AG09309 (cell line): Measurements from ENCODE around the gene SF3A2.

ENCODE experiments used
- DNase-seq: peaks from one replicate; pipeline ENCODE4 v3.0.0-alpha.2; 2010; ENCODE audit warnings: low read depth
- H3K4me3 ChIP-seq: 2 replicates; pipeline ENCODE4 v1.5.1; 2011; ENCODE audit warnings: mild to moderate bottlenecking, low read depth, low read length, moderate library complexity; ENCODE audit not compliant: control insufficient read depth
- TF ChIP-seq, protein P1 (sequence below): IDR thresholded peaks from 2 replicates; pipeline ENCODE4 v1.5.1; 2011; ENCODE audit warnings: mild to moderate bottlenecking, low read depth, low read length, inconsistent platforms; ENCODE audit not compliant: insufficient read depth, control insufficient read depth; ENCODE audit errors: missing control alignments

SF3A2 gene

DNA sequence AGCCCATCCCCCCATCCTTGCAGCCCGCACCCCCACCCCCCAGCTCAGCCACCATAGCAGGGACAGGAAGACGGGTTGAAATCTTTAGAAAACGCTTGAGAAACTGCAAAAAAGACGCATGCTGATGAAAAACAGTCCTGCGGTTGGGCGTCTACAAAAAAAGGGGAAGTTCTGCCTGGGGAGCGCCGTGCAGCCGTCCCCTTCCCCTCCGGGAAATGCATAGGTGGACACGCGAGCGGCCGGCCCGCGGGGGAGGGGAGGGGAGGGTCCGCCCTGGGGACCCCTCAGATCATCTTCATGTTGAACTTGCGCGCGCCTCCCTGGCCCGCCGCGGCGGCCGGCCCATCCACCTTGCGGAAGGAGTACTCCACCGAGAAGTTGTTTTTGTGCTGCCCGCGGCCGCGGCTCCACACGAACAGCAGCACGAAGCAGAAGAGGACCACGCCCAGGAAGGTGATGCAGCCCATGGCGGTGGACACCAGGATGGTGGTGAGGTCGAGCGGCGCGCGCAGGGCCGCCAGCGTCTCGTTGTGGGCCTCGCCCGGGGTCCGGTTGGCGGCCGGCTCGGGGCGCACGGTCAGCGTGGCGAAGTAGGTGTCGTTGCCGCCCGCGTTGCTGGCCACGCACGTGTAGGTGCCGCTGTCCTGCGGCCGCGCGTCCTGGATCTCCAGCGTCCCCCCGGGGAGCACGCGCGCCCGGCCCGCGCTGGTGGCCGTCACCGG, 53.3 kb downstream of the SF3A2 start:
- H3K4me3 ChIP-seq: peak overlapping the region; percentile 28
- TF ChIP-seq, protein P1, sequence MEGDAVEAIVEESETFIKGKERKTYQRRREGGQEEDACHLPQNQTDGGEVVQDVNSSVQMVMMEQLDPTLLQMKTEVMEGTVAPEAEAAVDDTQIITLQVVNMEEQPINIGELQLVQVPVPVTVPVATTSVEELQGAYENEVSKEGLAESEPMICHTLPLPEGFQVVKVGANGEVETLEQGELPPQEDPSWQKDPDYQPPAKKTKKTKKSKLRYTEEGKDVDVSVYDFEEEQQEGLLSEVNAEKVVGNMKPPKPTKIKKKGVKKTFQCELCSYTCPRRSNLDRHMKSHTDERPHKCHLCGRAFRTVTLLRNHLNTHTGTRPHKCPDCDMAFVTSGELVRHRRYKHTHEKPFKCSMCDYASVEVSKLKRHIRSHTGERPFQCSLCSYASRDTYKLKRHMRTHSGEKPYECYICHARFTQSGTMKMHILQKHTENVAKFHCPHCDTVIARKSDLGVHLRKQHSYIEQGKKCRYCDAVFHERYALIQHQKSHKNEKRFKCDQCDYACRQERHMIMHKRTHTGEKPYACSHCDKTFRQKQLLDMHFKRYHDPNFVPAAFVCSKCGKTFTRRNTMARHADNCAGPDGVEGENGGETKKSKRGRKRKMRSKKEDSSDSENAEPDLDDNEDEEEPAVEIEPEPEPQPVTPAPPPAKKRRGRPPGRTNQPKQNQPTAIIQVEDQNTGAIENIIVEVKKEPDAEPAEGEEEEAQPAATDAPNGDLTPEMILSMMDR: no peak
- no peak for DNase-seq

DNA sequence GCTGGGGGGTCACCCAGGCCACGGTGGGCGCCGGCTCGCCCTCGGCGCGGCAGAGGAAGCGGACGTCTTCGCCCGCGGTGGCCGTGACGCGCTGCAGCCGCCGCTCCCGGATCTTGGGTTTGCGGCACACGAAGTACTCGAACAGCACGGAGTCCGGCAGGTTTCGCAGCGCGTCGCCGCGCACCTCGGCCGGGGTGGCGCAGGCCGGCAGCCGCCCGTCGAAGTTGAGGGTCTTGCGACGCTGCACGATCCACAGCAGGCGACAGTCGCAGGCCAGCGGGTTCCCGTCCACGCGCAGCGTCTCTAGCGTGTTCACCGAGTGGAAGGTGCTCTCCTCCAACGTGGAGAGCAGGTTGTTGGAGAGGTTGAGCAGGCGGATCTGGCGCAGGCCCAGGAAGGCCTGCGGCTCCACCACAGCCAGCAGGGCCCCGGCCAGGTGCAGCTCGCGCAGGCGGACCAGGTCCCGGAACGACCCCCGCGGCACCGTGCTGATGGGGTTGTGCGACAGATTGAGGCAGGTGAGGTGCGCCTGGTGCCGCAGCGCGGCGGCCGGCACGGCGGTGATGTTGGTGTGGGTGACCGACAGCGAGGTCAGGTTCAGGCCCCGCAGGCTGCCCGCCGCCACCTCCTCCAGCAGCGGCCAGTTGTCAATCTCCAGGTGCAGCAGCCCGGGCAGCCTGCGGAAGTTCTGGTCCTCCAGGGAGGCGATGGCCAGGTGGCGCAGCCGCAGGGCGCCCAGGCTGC, 54.0 kb downstream of the SF3A2 start:
- TF ChIP-seq, protein P1: no peak
- DNase-seq: no peak
- no peak overlapping the region for H3K4me3 ChIP-seq

DNA sequence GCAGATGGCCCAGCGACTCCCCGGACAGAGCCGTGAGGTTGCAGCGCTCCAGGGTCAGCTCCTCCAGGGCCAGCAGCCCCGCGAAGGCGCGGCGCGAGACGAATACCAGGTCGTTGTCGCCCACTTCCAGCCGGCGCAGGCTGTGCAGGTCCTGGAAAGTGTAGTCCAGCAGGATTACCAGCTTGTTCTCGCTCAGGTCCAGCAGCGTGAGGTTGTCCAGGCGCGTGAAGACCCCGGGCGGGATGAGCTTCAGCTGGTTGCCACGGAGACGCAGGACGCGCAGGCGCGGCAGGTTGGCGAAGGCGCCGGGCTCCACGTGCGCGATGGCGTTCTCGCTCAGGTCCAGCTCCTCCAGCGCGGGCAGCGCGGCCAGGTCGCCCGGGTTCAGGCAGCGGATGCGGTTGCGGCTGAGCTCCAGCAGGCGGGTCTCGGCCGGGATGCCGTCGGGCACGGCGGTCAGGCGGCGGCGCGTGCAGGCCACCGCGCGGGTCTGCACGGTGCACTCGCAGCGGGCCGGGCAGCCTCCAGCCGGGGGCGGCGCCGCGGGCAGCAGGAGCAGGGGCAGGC, 54.6 kb downstream of the SF3A2 start:
- no peak for DNase-seq
- no peak overlapping the region for H3K4me3 ChIP-seq
- TF ChIP-seq, protein P1: no peak

DNA sequence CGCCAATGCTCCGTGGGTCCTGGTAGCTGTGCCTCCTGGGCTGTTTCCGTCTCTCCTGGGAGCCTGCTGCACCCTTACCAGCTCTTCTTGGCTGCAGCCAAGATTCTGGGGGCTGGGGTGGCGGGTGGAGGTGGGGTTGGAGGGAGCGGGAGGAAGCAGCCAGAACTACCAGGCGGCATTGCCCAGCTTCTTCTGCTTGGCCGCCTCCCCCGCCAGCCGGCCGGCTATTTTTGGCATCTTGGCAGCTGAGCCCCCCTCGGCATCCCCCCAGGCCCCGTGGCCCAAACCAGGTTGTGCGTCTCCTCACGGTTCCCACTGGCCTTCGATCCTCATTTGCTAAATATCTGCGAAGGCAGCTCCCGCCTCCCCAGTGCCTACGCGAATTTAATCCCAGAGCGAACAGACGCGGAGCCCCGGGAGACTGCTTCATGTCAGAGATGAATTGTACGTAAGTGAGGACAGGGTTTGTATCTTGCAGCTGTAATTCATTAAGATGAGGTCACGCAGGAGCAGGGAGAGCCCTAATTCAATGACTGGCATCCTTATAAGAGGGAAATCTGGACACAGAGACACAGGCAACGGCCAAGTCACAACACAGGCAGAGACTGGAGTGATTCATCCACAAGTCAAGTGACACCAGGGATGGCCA, 58.2 kb downstream of the SF3A2 start:
- peak; percentile 62 for DNase-seq
- H3K4me3 ChIP-seq: peak overlapping the region; percentile 18
- TF ChIP-seq, protein P1: no peak

DNA sequence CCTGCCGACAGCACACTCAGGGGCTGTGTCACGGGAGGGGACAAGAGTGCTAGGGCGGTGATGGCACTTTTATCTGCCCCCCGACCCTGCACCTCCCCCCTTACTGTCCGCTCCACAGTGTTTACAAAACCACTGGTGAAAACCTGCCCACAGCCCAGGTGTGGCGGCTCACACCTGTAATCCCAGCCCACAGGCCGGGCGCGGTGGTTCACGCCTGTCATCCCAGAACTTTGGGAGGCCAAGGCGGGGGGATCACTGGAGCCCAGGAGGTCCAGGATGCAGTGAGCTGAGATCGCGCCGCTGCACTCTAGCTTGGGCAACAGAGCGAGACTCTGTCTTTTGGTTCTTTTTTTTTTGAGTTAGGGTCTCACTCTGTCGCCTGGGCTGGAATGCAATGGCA, 59.5 kb downstream of the SF3A2 start:
- no peak overlapping the region for H3K4me3 ChIP-seq
- TF ChIP-seq, protein P1: no peak
- no peak for DNase-seq
